B cell (primary cell): Measurements from ENCODE around the gene PCLO. TPM values are rescaled to one million over a fixed set of nuclear protein-coding genes. Genes with fewer than 3 reads are reported as not detected.

Experiments
- ATAC-seq: fragments of 200-7000 bp; cut with Tn5 transposase; one replicate; pipeline ENCODE4 v1.10.0; 2021; ENCODE audit warnings: low read depth, mild to moderate bottlenecking, moderate number of reproducible peaks, moderate library complexity
- CTCF ChIA-PET: fragments of 350-600 bp; sonication (Branson Sonifier 250); formaldehyde crosslinking; loops from one replicate; lab custom pipeline; 2021; ENCODE audit warnings: antibody characterized with exemption, inconsistent platforms; lab: Charles Lee
- POLR2A ChIA-PET: fragments of 350-600 bp; sonication (Branson Sonifier 250); formaldehyde crosslinking; loops from one replicate; lab custom pipeline; 2021; ENCODE audit warnings: antibody characterized with exemption; lab: Charles Lee
- DNase-seq: peaks from one replicate; pipeline ENCODE4 v3.0.0; 2013
- H2AFZ ChIP-seq: 2 replicates; pipeline ENCODE4 v1.6.1; 2012; ENCODE audit warnings: mild to moderate bottlenecking, low read depth, low read length; ENCODE audit not compliant: insufficient read depth, poor library complexity, severe bottlenecking
- H3K27ac ChIP-seq, 2 donors: 1 replicate in 1 of 2; 2 replicates in 1 of 2; pipeline ENCODE4 v1.5.1; 2012 to 2013; ENCODE audit warnings: low read length in 2 of 2, mild to moderate bottlenecking in 2 of 2, moderate library complexity in 1 of 2
- H3K27me3 ChIP-seq, 4 experiments: fragments of 200-600 bp in 1 of 4; sonication (generic) in 1 of 4; replicated peaks in 1 of 4; 1 replicate in 2 of 4; 2 replicates in 2 of 4; pipeline versions ENCODE4 v1.6.1 to v1.7.0; 2013 to 2016; ENCODE audit warnings: low read length in 3 of 4, mild to moderate bottlenecking in 2 of 4, mixed read lengths in 1 of 4, moderate library complexity in 1 of 4; ENCODE audit not compliant: insufficient read depth in 4 of 4, control insufficient read depth in 3 of 4; ENCODE audit errors: control extremely low read depth in 1 of 4
- H3K36me3 ChIP-seq, 2 experiments: replicated peaks in 1 of 2; 1 replicate in 1 of 2; 2 replicates in 1 of 2; pipeline versions ENCODE4 v1.6.1 to v1.7.1; 2013; ENCODE audit warnings: low read length in 1 of 2; ENCODE audit not compliant: insufficient read depth in 2 of 2, control insufficient read depth in 1 of 2; ENCODE audit errors: control extremely low read depth in 1 of 2, extremely low read depth in 1 of 2
- H3K4me1 ChIP-seq, 2 donors: fragments of 200-600 bp in 1 of 2; sonication (generic) in 1 of 2; 1 replicate in 1 of 2; 2 replicates in 1 of 2; pipeline versions ENCODE4 v1.5.1 to v1.6.1; 2013 to 2017; ENCODE audit warnings: low read length in 2 of 2; ENCODE audit not compliant: control insufficient read depth in 2 of 2, insufficient read depth in 2 of 2
- H3K4me2 ChIP-seq: replicated peaks from 2 replicates; pipeline ENCODE3; 2012; ENCODE audit warnings: mild to moderate bottlenecking, low read depth, low read length; ENCODE audit not compliant: poor library complexity, severe bottlenecking
- H3K4me3 ChIP-seq, 5 experiments: fragments of 200-600 bp in 1 of 5; sonication (generic) in 1 of 5; 1 replicate in 3 of 5; 2 replicates in 2 of 5; pipeline versions ENCODE4 v1.5.1 to v1.7.0; 2011 to 2016; ENCODE audit warnings: low read length in 4 of 5, mild to moderate bottlenecking in 4 of 5, low read depth in 2 of 5, control low read depth in 1 of 5, moderate library complexity in 1 of 5; ENCODE audit not compliant: insufficient read depth in 1 of 5; ENCODE audit errors: control extremely low read depth in 1 of 5, extremely low read depth in 1 of 5
- H3K79me2 ChIP-seq: fragments of 200-600 bp; sonication (generic); one replicate; pipeline ENCODE4 v1.6.0; 2016; ENCODE audit warnings: low read length; ENCODE audit not compliant: control insufficient read depth, insufficient read depth
- H3K9ac ChIP-seq: fragments of 200-600 bp; sonication (generic); 2 replicates; pipeline ENCODE4 v1.6.1; 2017; ENCODE audit warnings: mild to moderate bottlenecking, low read length, moderate library complexity
- H3K9me3 ChIP-seq, 3 donors: one replicate each; pipeline versions ENCODE4 v1.6.1 to v1.7.1; 2013; ENCODE audit warnings: low read length in 2 of 3; ENCODE audit not compliant: control insufficient read depth in 2 of 3, insufficient read depth in 1 of 3; ENCODE audit errors: control extremely low read depth in 1 of 3
- H4K20me1 ChIP-seq: 2 replicates; pipeline ENCODE4 v1.6.0; 2012; ENCODE audit warnings: mild to moderate bottlenecking, low read length; ENCODE audit not compliant: insufficient read depth, control insufficient read depth, poor library complexity, severe bottlenecking
- H3K27ac Mint-ChIP-seq: one replicate; pipeline ENCODE4 v1.8.0; 2021; ENCODE audit warnings: mixed read lengths
- H3K27me3 Mint-ChIP-seq: one replicate; pipeline ENCODE4 v1.8.0; 2021; ENCODE audit warnings: mixed read lengths
- H3K4me1 Mint-ChIP-seq: one replicate; pipeline ENCODE4 v1.8.0; 2021; ENCODE audit warnings: mixed read lengths
- H3K4me3 Mint-ChIP-seq: one replicate; pipeline ENCODE4 v1.8.0; 2021; ENCODE audit warnings: mixed read lengths
- H3K9me3 Mint-ChIP-seq: one replicate; pipeline ENCODE4 v1.8.0; 2022; ENCODE audit warnings: mixed read lengths; ENCODE audit not compliant: insufficient read depth
- CTCF ChIP-seq: fragments of 200-600 bp; IDR thresholded peaks from one replicate; pipeline ENCODE4 v1.8.0; 2022; ENCODE audit warnings: antibody characterized with exemption, mild to moderate bottlenecking
- EZH2 ChIP-seq: IDR thresholded peaks from 2 replicates; pipeline ENCODE4 v1.6.1; 2012; ENCODE audit warnings: borderline replicate concordance, low read depth, mild to moderate bottlenecking, moderate library complexity, low read length; ENCODE audit not compliant: insufficient read depth, poor library complexity, severe bottlenecking
- WGBS: methylation state at CpG from one replicate; pipeline ENCODE4 v1.1.5; 2013; ENCODE audit warnings: missing lambda C conversion rate; ENCODE audit not compliant: insufficient coverage; 5-methylcytosine and 5-hydroxymethylcytosine counted together
- intact Hi-C: fragments of 100-400 bp; cut with micrococcal nuclease; formaldehyde crosslinking; loops from one replicate; pipeline ENCODE4 v1.10.0; 2022
- polyA plus RNA-seq: library from polyadenylated mRNA; depleted of rRNA; stranded (reverse); fragments of >200 nt; gene quantifications from 2 replicates; pipeline ENCODE4 v1.2.3, GENCODE V29; 2012
- total RNA-seq, 2 donors: library from RNA; stranded (reverse); fragments of 120-200 nt in 1 of 2; gene quantifications; 1 replicate in 1 of 2; 2 replicates in 1 of 2; pipeline versions ENCODE4 v1.2.3 to v1.2.4, GENCODE V29; 2013 to 2022

The PCLO gene
- total and polyA plus RNA-seq, 2 donors (not counting 1 experiment from before 2014, with no cell fraction given), result 0.01 to 0.32 TPM

GRCh38 chr7:83119494-83119893 is 43.2 kb downstream of the PCLO start:
- Histone ChIP-seq H3K4me2 (no peak overlapping the region), H2AFZ (no peak overlapping the region), H3K27me3 (no peaks in the 10 kb centered on the region), H3K9me3 (peaks cover 0 to 10% (median 4%) of the 10 kb centered on the region in 3 donors), H3K4me3 (no peak overlapping the region), H3K27ac (no peak overlapping the region), H4K20me1 (no peaks in the 10 kb centered on the region), H3K4me1 (no peaks in the 10 kb centered on the region), H3K36me3 (no peaks in the 10 kb centered on the region), H3K79me2 (no peaks in the 10 kb centered on the region), H3K9ac (no peak overlapping the region)
- intact Hi-C loops, result no loop called here
- no peak for DNase-seq
- H3K4me3 Mint-ChIP-seq, result no peak overlapping the region
- peaks cover 3% of the 10 kb centered on the region for H3K9me3 Mint-ChIP-seq
- no peak overlapping the region for H3K27ac Mint-ChIP-seq
- H3K4me1 Mint-ChIP-seq, result no peaks in the 10 kb centered on the region
- POLR2A ChIA-PET, result no interaction called here
- CTCF ChIA-PET, result no interaction called here
- no peak for TF ChIP-seq EZH2
- TF ChIP-seq CTCF, result no peak
- no peak for ATAC-seq
- H3K27me3 Mint-ChIP-seq, result no peaks in the 10 kb centered on the region
- WGBS, result no CpG with 5 or more reads among the region's 2 CpGs

GRCh38 chr7:83119026-83119382 is 43.7 kb downstream of the PCLO start:
- no peak for TF ChIP-seq CTCF
- no peak for TF ChIP-seq EZH2

More at GRCh38 chr7:83119026-83119382, 43.7 kb downstream of the PCLO start:
- ATAC-seq (no peak), DNase-seq (no peak)
- CTCF ChIA-PET, result no interaction called here
- POLR2A ChIA-PET, result no interaction called here
- Histone ChIP-seq H4K20me1 (no peaks in the 10 kb centered on the region), H3K79me2 (no peaks in the 10 kb centered on the region), H3K4me3 (no peak overlapping the region), H2AFZ (no peak overlapping the region), H3K9ac (no peak overlapping the region), H3K4me2 (no peak overlapping the region), H3K36me3 (no peaks in the 10 kb centered on the region), H3K9me3 (peaks cover 0 to 9% (median 2%) of the 10 kb centered on the region in 3 donors), H3K27ac (no peak overlapping the region), H3K27me3 (no peaks in the 10 kb centered on the region), H3K4me1 (no peaks in the 10 kb centered on the region)
- peaks cover 3% of the 10 kb centered on the region for H3K9me3 Mint-ChIP-seq
- intact Hi-C loops, result no loop called here
- no peak overlapping the region for H3K27ac Mint-ChIP-seq
- no peaks in the 10 kb centered on the region for H3K27me3 Mint-ChIP-seq
- H3K4me1 Mint-ChIP-seq, result no peaks in the 10 kb centered on the region
- 43% methylated on average over 1 of the region's 1 CpG for WGBS
- H3K4me3 Mint-ChIP-seq, result no peak overlapping the region
